Neuronal stem cell (in vitro differentiated cells): ENCODE measurements around the gene TMEM41A.
"Not testable (repeated sequence)": the region's sequence is repeated elsewhere in the genome, so short reads cannot be mapped to it uniquely, and the experiment has no call there.

ENCODE experiments used
- DNase-seq: peaks from one replicate; pipeline ENCODE4 v3.0.0-alpha.2; 2013; ENCODE audit warnings: low spot score
- H2AFZ ChIP-seq: one replicate; pipeline ENCODE4 v1.6.1; 2013; ENCODE audit warnings: mild to moderate bottlenecking, low read length, inconsistent platforms
- H2AK5ac ChIP-seq: 2 replicates; pipeline ENCODE4 v1.6.1; 2013; ENCODE audit warnings: low read depth, mild to moderate bottlenecking, inconsistent platforms, low read length, moderate library complexity, mixed read lengths
- H2BK120ac ChIP-seq: 2 replicates; pipeline ENCODE4 v1.6.1; 2013; ENCODE audit warnings: low read depth, mild to moderate bottlenecking, inconsistent platforms, low read length, moderate library complexity, mixed read lengths
- H2BK12ac ChIP-seq: one replicate; pipeline ENCODE4 v1.6.1; 2013; ENCODE audit warnings: low read length, inconsistent platforms
- H2BK15ac ChIP-seq: 2 replicates; pipeline ENCODE4 v1.6.1; 2013; ENCODE audit warnings: mild to moderate bottlenecking, low read length, inconsistent platforms, mixed read lengths
- H2BK5ac ChIP-seq: one replicate; pipeline ENCODE4 v1.6.1; 2013; ENCODE audit warnings: inconsistent platforms, mild to moderate bottlenecking, low read length, moderate library complexity
- H3K14ac ChIP-seq: one replicate; pipeline ENCODE4 v1.6.1; 2013; ENCODE audit warnings: low read length, inconsistent platforms
- H3K18ac ChIP-seq: 2 replicates; pipeline ENCODE4 v1.6.1; 2013; ENCODE audit warnings: low read length, inconsistent platforms
- H3K23ac ChIP-seq: 2 replicates; pipeline ENCODE4 v1.6.1; 2013; ENCODE audit warnings: low read depth, mild to moderate bottlenecking, mixed read lengths, low read length, inconsistent platforms; ENCODE audit not compliant: poor library complexity
- H3K27ac ChIP-seq: replicated peaks from 3 replicates; pipeline ENCODE4 v1.5.1; 2013; ENCODE audit warnings: low read length, inconsistent platforms
- H3K27me3 ChIP-seq, 3 experiments: 2 replicates each; pipeline ENCODE4 v1.6.1; 2013; ENCODE audit warnings: low read length in 3 of 3, mild to moderate bottlenecking in 2 of 3, inconsistent platforms in 1 of 3, low read depth in 1 of 3, mixed read lengths in 1 of 3, moderate library complexity in 1 of 3; ENCODE audit not compliant: control insufficient read depth in 3 of 3, insufficient read depth in 3 of 3
- H3K36me3 ChIP-seq, 2 donors: replicated peaks in 1 of 2; 2 replicates each; pipeline ENCODE4 v1.6.1; 2013; ENCODE audit warnings: low read length in 2 of 2; ENCODE audit not compliant: control insufficient read depth in 2 of 2, insufficient read depth in 2 of 2
- H3K4ac ChIP-seq: 2 replicates; pipeline ENCODE4 v1.6.1; 2013; ENCODE audit warnings: inconsistent platforms, mild to moderate bottlenecking, low read length, moderate library complexity
- H3K4me1 ChIP-seq, 2 donors: 1 replicate in 1 of 2; 2 replicates in 1 of 2; pipeline ENCODE4 v1.6.1; 2013; ENCODE audit warnings: low read length in 2 of 2, low read depth in 1 of 2; ENCODE audit not compliant: control insufficient read depth in 2 of 2, insufficient read depth in 1 of 2
- H3K4me2 ChIP-seq: one replicate; pipeline ENCODE4 v1.6.1; 2013; ENCODE audit warnings: mild to moderate bottlenecking, low read length, inconsistent platforms; ENCODE audit not compliant: insufficient read depth, poor library complexity, severe bottlenecking
- H3K4me3 ChIP-seq, 2 donors: 2 replicates each; pipeline ENCODE4 v1.5.1; 2013; ENCODE audit warnings: low read length in 2 of 2, mild to moderate bottlenecking in 2 of 2, inconsistent platforms in 1 of 2, moderate library complexity in 1 of 2
- H3K79me1 ChIP-seq: one replicate; pipeline ENCODE4 v1.6.1; 2013; ENCODE audit warnings: low read depth, mild to moderate bottlenecking, inconsistent platforms, low read length, moderate library complexity
- H3K9ac ChIP-seq: one replicate; pipeline ENCODE4 v1.6.1; 2013; ENCODE audit warnings: mild to moderate bottlenecking, low read depth, low read length, inconsistent platforms; ENCODE audit not compliant: poor library complexity
- H3K9me3 ChIP-seq, 2 donors: replicated peaks in 1 of 2; 2 replicates each; pipeline versions ENCODE3 to v1.6.1; 2013; ENCODE audit warnings: low read length in 2 of 2, mild to moderate bottlenecking in 2 of 2, inconsistent platforms in 1 of 2, low read depth in 1 of 2, mixed read lengths in 1 of 2, moderate library complexity in 1 of 2; ENCODE audit not compliant: control insufficient read depth in 2 of 2, insufficient read depth in 1 of 2
- H4K8ac ChIP-seq: one replicate; pipeline ENCODE4 v1.6.1; 2013; ENCODE audit warnings: low read depth, mild to moderate bottlenecking, inconsistent platforms, low read length, moderate library complexity
- H4K91ac ChIP-seq: one replicate; pipeline ENCODE4 v1.6.1; 2013; ENCODE audit warnings: low read length, low read depth, mild to moderate bottlenecking, inconsistent platforms; ENCODE audit not compliant: poor library complexity
- WGBS, 2 donors: extraction: QIAGEN DNeasy Blood & Tissue Kit; methylation state at CpG; one replicate each; pipeline ENCODE4 v1.1.7; 2013; ENCODE audit warnings: missing lambda C conversion rate in 2 of 2, mixed read lengths in 1 of 2; ENCODE audit not compliant: insufficient read length in 2 of 2, insufficient replicate concordance in 1 of 2; ENCODE audit errors: extremely low coverage in 2 of 2; 5-methylcytosine and 5-hydroxymethylcytosine counted together

Gene TMEM41A

GRCh38 chr3:185470323-185470722 lies 28.5 kb downstream of the TMEM41A start:
- Histone ChIP-seq H2AFZ (no peak overlapping the region), H3K4me1 (no peaks in the 10 kb centered on the region), H3K23ac (no peak overlapping the region), H3K4me2 (no peak overlapping the region), H3K27me3 (no peaks in the 10 kb centered on the region), H4K91ac (no peak overlapping the region), H3K4me3 (no peak overlapping the region), H3K14ac (no peak overlapping the region), H2AK5ac (no peak overlapping the region), H4K8ac (no peak overlapping the region), H3K4ac (no peak overlapping the region), H2BK120ac (no peak overlapping the region), H2BK5ac (no peak overlapping the region), H2BK12ac (no peak overlapping the region), H3K9me3 (no peaks in the 10 kb centered on the region), H3K27ac (no peak overlapping the region), H3K18ac (no peak overlapping the region), H3K36me3 (peaks cover 4 to 26% of the 10 kb centered on the region in 2 donors), H3K79me1 (no peaks in the 10 kb centered on the region), H3K9ac (no peak overlapping the region), H2BK15ac (no peak overlapping the region)
- DNase-seq = no peak
- WGBS, 2 donors = no CpG with 5 or more reads among the region's 3 CpGs

DNA sequence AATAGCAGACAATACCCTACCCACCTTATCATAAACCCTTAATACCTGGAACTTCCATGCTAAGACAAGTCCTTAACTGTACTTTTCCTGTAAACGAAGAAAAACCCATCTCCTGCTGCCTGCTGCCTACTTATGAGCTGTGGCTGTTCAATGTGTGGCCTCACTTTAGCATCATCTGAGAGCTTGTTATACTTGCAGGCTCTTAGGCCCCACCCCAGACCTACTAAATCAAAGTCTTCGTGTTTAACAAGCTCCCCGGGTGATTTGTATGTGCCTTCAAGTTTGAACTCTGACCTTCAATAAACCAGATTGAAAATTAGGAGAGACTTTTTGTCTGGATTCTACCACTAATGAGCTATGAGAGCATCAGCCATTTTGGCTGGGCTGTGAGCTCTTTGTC lies 29.3 kb downstream of the TMEM41A start:
- no CpG with 5 or more reads among the region's 3 CpGs for WGBS, 2 donors
- no peak overlapping the region for H3K27ac ChIP-seq
- no peaks in the 10 kb centered on the region for H3K27me3 ChIP-seq
- H2BK15ac ChIP-seq = no peak overlapping the region
- H2AK5ac ChIP-seq = no peak overlapping the region
- H3K36me3 ChIP-seq = peaks cover 4 to 24% of the 10 kb centered on the region in 2 donors
- H4K8ac ChIP-seq = no peak overlapping the region
- H3K4me1 ChIP-seq = no peaks in the 10 kb centered on the region
- no peak for DNase-seq
- no peak overlapping the region for H2AFZ ChIP-seq
- no peak overlapping the region for H3K14ac ChIP-seq
- H2BK120ac ChIP-seq = no peak overlapping the region
- no peak overlapping the region for H2BK12ac ChIP-seq
- no peak overlapping the region for H3K23ac ChIP-seq
- H3K79me1 ChIP-seq = no peaks in the 10 kb centered on the region
- no peak overlapping the region for H3K9ac ChIP-seq
- no peak overlapping the region for H3K18ac ChIP-seq
- H3K4me2 ChIP-seq = no peak overlapping the region
- H3K4me3 ChIP-seq = no peak overlapping the region
- no peak overlapping the region for H3K4ac ChIP-seq
- no peak overlapping the region for H4K91ac ChIP-seq
- no peak overlapping the region for H2BK5ac ChIP-seq
- no peaks in the 10 kb centered on the region for H3K9me3 ChIP-seq

DNA sequence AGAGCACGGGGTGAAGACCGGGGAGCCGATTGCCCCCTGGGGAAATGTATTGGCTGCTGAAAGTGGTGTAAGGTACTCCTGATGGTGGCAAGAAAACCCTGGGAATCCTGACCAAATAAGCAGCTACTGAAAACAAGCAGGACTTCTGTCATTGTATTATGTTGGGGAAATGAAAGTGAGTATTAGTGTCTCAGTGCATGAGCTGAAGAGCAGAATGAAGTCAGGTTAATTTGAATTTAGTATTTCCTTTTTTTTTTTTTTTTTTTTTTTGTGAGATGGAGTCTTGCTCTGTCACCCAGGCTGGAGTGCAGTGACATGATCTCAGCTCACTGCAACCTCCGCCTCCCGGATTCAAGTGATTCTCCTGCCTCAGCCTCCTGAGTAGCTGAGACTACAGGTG lies 32.7 kb downstream of the TMEM41A start:
- not testable (repeated sequence) for H3K9me3 ChIP-seq, H3K4me1 ChIP-seq, H3K4me3 ChIP-seq, H2BK120ac ChIP-seq, H2BK15ac ChIP-seq, DNase-seq, H3K27me3 ChIP-seq, H3K79me1 ChIP-seq, H3K23ac ChIP-seq, H2AFZ ChIP-seq, H4K91ac ChIP-seq, H2BK5ac ChIP-seq, H4K8ac ChIP-seq, H3K4me2 ChIP-seq, H3K4ac ChIP-seq, H3K14ac ChIP-seq, H3K27ac ChIP-seq, H3K18ac ChIP-seq, H2AK5ac ChIP-seq, H2BK12ac ChIP-seq, H3K9ac ChIP-seq
- H3K36me3 ChIP-seq = peaks cover 4 to 21% of the 10 kb centered on the region in 2 donors
- no CpG with 5 or more reads among the region's 5 CpGs for WGBS, 2 donors

DNA sequence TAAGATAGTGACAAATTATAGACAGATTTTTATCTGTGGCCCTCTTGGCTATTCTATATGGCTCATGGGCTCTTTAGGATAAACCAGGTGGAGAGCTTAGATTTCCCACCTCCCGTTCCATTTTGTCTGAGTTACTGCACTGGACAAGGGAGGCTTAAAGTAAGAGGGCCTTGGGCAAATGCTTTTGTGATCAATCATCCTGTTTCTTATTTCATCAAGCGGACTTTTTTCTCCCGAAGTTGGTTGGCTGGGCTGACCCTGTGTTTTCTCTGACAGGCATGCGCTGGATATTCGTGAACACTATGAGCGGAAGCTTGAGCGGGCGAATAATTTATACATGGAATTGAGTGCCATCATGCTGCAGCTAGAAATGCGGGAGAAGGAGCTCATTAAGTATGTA lies 33.4 kb downstream of the TMEM41A start:
- no peaks in the 10 kb centered on the region for H3K79me1 ChIP-seq
- no peak overlapping the region for H2BK12ac ChIP-seq
- no peak overlapping the region for H2AFZ ChIP-seq
- H3K4me2 ChIP-seq = no peak overlapping the region
- no peaks in the 10 kb centered on the region for H3K27me3 ChIP-seq
- no peak for DNase-seq
- no peak overlapping the region for H3K23ac ChIP-seq
- H3K36me3 ChIP-seq = peaks cover 4 to 21% of the 10 kb centered on the region in 2 donors
- no peak overlapping the region for H4K91ac ChIP-seq
- H3K18ac ChIP-seq = no peak overlapping the region
- no peak overlapping the region for H3K4ac ChIP-seq
- no peaks in the 10 kb centered on the region for H3K4me1 ChIP-seq
- H3K9ac ChIP-seq = no peak overlapping the region
- WGBS, 2 donors = no CpG with 5 or more reads among the region's 9 CpGs
- H3K14ac ChIP-seq = no peak overlapping the region
- H2BK15ac ChIP-seq = no peak overlapping the region
- no peak overlapping the region for H2BK120ac ChIP-seq
- no peaks in the 10 kb centered on the region for H3K9me3 ChIP-seq
- H2AK5ac ChIP-seq = no peak overlapping the region
- H3K4me3 ChIP-seq = no peak overlapping the region
- H3K27ac ChIP-seq = no peak overlapping the region
- no peak overlapping the region for H2BK5ac ChIP-seq
- H4K8ac ChIP-seq = no peak overlapping the region
